ENCODE data around the gene ATP5ME. TPM values are rescaled to one million over a fixed set of nuclear protein-coding genes. Genes with fewer than 3 reads are reported as not detected.
"Not testable (repeated sequence)": the region's sequence is repeated elsewhere in the genome, so short reads cannot be mapped to it uniquely, and the experiment has no call there.

The ATP5ME gene
- total and polyA plus RNA-seq, 2 experiments from 2014 or later, result 177 to 1,438 TPM

- Histone ChIP-seq H3K36me3 (no peaks in the 10 kb centered on the region), H3K27me3 (no peaks in the 10 kb centered on the region), H3K4me3 (no peak overlapping the region), H3K4me1 (ENCODE audit: low read depth) (peaks cover 17% of the 10 kb centered on the region), H3K9me3 (ENCODE audit: low read depth) (no peaks in the 10 kb centered on the region), H3K27ac (peak overlapping the region; percentile 68)
- TF ChIP-seq, protein P1, sequence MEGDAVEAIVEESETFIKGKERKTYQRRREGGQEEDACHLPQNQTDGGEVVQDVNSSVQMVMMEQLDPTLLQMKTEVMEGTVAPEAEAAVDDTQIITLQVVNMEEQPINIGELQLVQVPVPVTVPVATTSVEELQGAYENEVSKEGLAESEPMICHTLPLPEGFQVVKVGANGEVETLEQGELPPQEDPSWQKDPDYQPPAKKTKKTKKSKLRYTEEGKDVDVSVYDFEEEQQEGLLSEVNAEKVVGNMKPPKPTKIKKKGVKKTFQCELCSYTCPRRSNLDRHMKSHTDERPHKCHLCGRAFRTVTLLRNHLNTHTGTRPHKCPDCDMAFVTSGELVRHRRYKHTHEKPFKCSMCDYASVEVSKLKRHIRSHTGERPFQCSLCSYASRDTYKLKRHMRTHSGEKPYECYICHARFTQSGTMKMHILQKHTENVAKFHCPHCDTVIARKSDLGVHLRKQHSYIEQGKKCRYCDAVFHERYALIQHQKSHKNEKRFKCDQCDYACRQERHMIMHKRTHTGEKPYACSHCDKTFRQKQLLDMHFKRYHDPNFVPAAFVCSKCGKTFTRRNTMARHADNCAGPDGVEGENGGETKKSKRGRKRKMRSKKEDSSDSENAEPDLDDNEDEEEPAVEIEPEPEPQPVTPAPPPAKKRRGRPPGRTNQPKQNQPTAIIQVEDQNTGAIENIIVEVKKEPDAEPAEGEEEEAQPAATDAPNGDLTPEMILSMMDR (IDR thresholded peaks at IDR 0.05; ENCODE audit: low read depth, low read length), result no peak
- peak in 1 of 2 donors; percentile 70 for DNase-seq (ENCODE audit: low read depth in 1 of 2, low spot score in 1 of 2)
Measured at GRCh38 chr4:648579-649292, 25.3 kb downstream of the ATP5ME start.

DNA sequence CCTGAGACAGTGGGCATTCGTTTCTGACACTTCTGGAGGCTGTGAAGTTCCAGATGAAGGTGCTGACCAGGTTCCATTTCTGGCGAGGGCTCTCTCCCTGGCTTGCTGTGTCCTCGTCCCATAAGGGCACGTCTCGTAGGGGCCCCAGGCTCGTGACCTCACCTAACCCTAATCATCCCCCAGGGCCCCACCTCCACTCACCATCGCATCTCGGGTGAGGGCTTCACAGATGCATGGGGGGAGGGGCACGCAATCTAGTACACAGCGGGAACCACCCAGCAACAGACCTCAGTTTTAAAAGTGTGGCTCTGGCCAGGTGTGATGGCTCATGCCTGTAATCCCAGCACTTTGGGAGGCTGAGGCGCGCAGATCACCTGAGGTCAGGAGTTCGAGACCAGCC is 26.6 kb downstream of the ATP5ME start:
- Histone ChIP-seq H3K36me3 (no peaks in the 10 kb centered on the region), H3K27ac (no peak overlapping the region), H3K9me3 (ENCODE audit: low read depth) (no peaks in the 10 kb centered on the region), H3K4me3 (no peak overlapping the region), H3K27me3 (no peaks in the 10 kb centered on the region), H3K4me1 (ENCODE audit: low read depth) (peaks cover 17% of the 10 kb centered on the region)
- TF ChIP-seq, protein P1 (IDR thresholded peaks at IDR 0.05; ENCODE audit: low read depth, low read length), result no peak
- DNase-seq (ENCODE audit: low read depth in 1 of 2, low spot score in 1 of 2), result no peak

GRCh38 chr4:646460-646859 is 27.6 kb downstream of the ATP5ME start:
- H3K27ac ChIP-seq, result no peak overlapping the region
- TF ChIP-seq, protein P1 (IDR thresholded peaks at IDR 0.05; ENCODE audit: low read depth, low read length), result no peak

DNA sequence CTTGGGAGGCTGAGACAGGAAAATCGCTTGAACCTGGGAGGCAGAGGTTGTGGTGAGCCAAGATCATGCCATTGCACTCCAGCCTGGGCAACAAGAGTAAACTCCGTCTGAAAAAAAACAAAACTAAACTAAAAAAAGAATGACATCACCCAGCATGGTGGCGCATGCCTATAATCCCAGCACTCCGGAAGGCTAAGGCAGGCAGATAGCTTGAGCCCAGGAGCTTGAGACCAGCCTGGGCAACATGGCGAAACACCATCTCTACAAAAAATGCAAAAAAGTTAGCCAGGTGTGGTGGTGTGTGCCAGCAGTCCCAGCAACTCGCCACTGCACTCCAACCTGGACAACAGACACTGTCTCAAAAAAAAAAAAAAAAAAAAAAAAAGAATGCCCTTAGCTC is 31.7 kb downstream of the ATP5ME start:
- H3K36me3 ChIP-seq; H3K4me1 ChIP-seq (ENCODE audit: low read depth); H3K4me3 ChIP-seq; H3K9me3 ChIP-seq (ENCODE audit: low read depth); H3K27me3 ChIP-seq; DNase-seq (ENCODE audit: low read depth in 1 of 2, low spot score in 1 of 2); H3K27ac ChIP-seq: not testable (repeated sequence)

More at GRCh38 chr4:646460-646859, 27.6 kb downstream of the ATP5ME start:
- Histone ChIP-seq H3K4me3 (no peak overlapping the region), H3K9me3 (ENCODE audit: low read depth) (no peaks in the 10 kb centered on the region), H3K27me3 (no peaks in the 10 kb centered on the region), H3K4me1 (ENCODE audit: low read depth) (peaks cover 12% of the 10 kb centered on the region), H3K36me3 (no peaks in the 10 kb centered on the region)
- no peak for DNase-seq (ENCODE audit: low read depth in 1 of 2, low spot score in 1 of 2)

DNA sequence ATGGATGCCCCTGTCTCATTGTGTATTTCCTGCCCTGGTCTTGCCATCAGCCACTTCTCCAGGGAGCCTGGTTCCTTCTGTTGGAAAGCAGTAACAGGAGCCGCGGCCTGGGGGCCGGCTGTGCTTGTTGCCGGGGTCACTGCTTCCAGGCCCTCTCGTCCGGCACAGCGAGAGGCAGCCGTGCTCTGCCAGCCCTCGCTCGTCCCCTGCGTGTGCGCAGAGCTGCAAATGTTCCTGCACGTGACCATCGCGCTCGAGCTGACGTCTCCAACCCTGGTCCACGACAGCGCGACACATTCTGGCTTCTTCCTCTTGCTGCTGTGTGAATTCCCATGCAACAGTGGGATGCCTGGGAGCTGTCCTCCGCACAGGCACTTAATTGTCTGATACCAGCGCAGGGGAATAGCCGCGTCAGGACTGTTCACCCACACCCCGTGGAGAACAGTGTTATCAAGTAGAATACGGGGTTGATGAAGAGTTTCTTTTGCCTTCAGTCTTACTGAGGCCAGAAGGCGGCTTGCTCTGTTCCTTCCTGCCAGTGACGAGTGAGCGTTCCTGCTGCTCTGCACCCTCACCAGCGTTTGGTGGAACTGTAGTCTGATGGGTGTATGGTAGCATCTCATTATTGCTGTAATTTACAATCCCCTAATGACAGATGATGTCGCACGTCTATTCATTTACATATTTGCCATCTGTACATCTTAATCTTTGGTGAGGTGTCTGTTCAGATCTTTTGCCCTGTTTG is 36.4 kb downstream of the ATP5ME start:
- H3K27ac ChIP-seq, result no peak overlapping the region

More for the DNA sequence above, 36.4 kb downstream of the ATP5ME start:
- Histone ChIP-seq H3K27me3 (no peaks in the 10 kb centered on the region), H3K36me3 (no peaks in the 10 kb centered on the region), H3K4me3 (no peak overlapping the region), H3K4me1 (ENCODE audit: low read depth) (no peaks in the 10 kb centered on the region), H3K9me3 (ENCODE audit: low read depth) (no peaks in the 10 kb centered on the region)
- no peak for DNase-seq (ENCODE audit: low read depth in 1 of 2, low spot score in 1 of 2)
- TF ChIP-seq, protein P1 (IDR thresholded peaks at IDR 0.05; ENCODE audit: low read depth, low read length), result no peak
